Transverse colon (tissue), 4 donors: ENCODE data around the gene PCARE. TPM values are rescaled to one million over a fixed set of nuclear protein-coding genes. Genes with fewer than 3 reads are reported as not detected.

ENCODE experiments used
- DNase-seq: peaks from one replicate; pipeline ENCODE4 v3.0.0-alpha.2; 2019
- H3K27ac ChIP-seq, 4 donors: fragments of 200-600 bp; sonication (generic); 2 replicates each; pipeline ENCODE4 v1.5.1; 2016 to 2018; ENCODE audit warnings: inconsistent platforms in 4 of 4
- H3K27me3 ChIP-seq: fragments of 200-600 bp; sonication (generic); 2 replicates; pipeline ENCODE4 v1.5.1; 2017; ENCODE audit warnings: inconsistent platforms
- H3K36me3 ChIP-seq, 4 donors: fragments of 200-600 bp; sonication (generic); 2 replicates each; pipeline ENCODE4 v1.5.1; 2017 to 2019; ENCODE audit warnings: inconsistent platforms in 4 of 4
- H3K4me1 ChIP-seq, 4 donors: fragments of 200-600 bp; sonication (generic); 2 replicates each; pipeline ENCODE4 v1.5.1; 2017 to 2020; ENCODE audit warnings: inconsistent platforms in 4 of 4
- H3K4me3 ChIP-seq, 4 donors: fragments of 200-600 bp; sonication (generic); 1 replicate in 1 of 4; 2 replicates in 3 of 4; pipeline versions ENCODE4 v1.5.1 to v1.6.1; 2017 to 2019; ENCODE audit warnings: inconsistent platforms in 4 of 4
- H3K9me3 ChIP-seq, 2 donors: fragments of 200-600 bp; sonication (generic); 2 replicates each; pipeline ENCODE4 v1.5.1; 2017 to 2019; ENCODE audit warnings: inconsistent platforms in 2 of 2
- CTCF ChIP-seq, 5 experiments: fragments of 200-600 bp in 3 of 5; fragments of 450-650 bp in 2 of 5; sonication (generic) in 3 of 5; IDR thresholded peaks; 1 replicate in 2 of 5; 2 replicates in 3 of 5; pipeline ENCODE4 v1.5.1; 2016 to 2017; ENCODE audit warnings: antibody characterized with exemption in 5 of 5, inconsistent platforms in 3 of 5, mild to moderate bottlenecking in 2 of 5, moderate library complexity in 1 of 5
- EP300 ChIP-seq: sonication (generic); formaldehyde crosslinking; IDR thresholded peaks from one replicate; pipeline ENCODE4 v1.6.1; 2017; ENCODE audit warnings: antibody characterized with exemption, low read depth
- POLR2A ChIP-seq: fragments of 450-650 bp; IDR thresholded peaks from one replicate; pipeline ENCODE4 v1.6.1; 2016; ENCODE audit warnings: antibody characterized with exemption, mild to moderate bottlenecking, moderate library complexity
- POLR2AphosphoS5 ChIP-seq, 3 donors: sonication (generic); formaldehyde crosslinking; IDR thresholded peaks; one replicate each; pipeline ENCODE4 v1.6.1; 2016; ENCODE audit warnings: antibody characterized with exemption in 3 of 3
- WGBS, 2 donors: methylation state at CpG; one replicate each; pipeline ENCODE4 v1.1.5; 2018; ENCODE audit warnings: low coverage in 1 of 2; 5-methylcytosine and 5-hydroxymethylcytosine counted together
- in situ Hi-C, 4 donors: fragments of 200-750 bp; cut with MboI; loops; one replicate each; pipeline versions ENCODE4 v1.15.0 to v1.15.1; 2017; ENCODE audit warnings: low sequenced_read_pairs in 3 of 4, low pct_ligation_motif_present in 1 of 4, low pct_unique_long_range_greater_than_20kb in 1 of 4
- intact Hi-C: fragments of 100-400 bp; cut with DNase I; formaldehyde crosslinking; loops from one replicate; pipeline ENCODE4 v1.15.1; 2023; ENCODE audit warnings: low total_unique reads
- total RNA-seq, 4 donors: library from RNA; depleted of rRNA; stranded (reverse); fragments of >200 nt; gene quantifications; one replicate each; pipeline ENCODE4 v1.1.0, GENCODE V29; 2016

The PCARE gene
- total RNA-seq, 4 donors from 2014 or later = under 0.01 TPM; not detected in 3

- Histone ChIP-seq H3K9me3 (no peaks in the 10 kb centered on the region), H3K36me3 (no peaks in the 10 kb centered on the region), H3K4me3 (no peak overlapping the region), H3K27me3 (no peaks in the 10 kb centered on the region), H3K4me1 (no peaks in the 10 kb centered on the region), H3K27ac (no peak overlapping the region)
- WGBS, 2 donors = 88% methylated on average over 8 of the region's 8 CpGs; no CpG with 5 or more reads in 1 of the 2 donors
- intact Hi-C loops = no loop called here
- no peak for DNase-seq
- TF ChIP-seq EP300 (no peak), CTCF (IDR thresholded peaks at IDR 0.05) (no peak), POLR2A (no peak), POLR2AphosphoS5 (IDR thresholded peaks at IDR 0.05) (no peak)
- in situ Hi-C loops = no loop called here
Observed at GRCh38 chr2:29050591-29050990, 23.7 kb downstream of the PCARE start.

GRCh38 chr2:29047083-29047845 lies 27.1 kb downstream of the PCARE start:
- H3K27me3 ChIP-seq = no peaks in the 10 kb centered on the region
- no peak for DNase-seq
- H3K4me3 ChIP-seq = no peak overlapping the region
- 84 to 91% methylated on average over 4 to 9 of the region's 9 CpGs for WGBS, 2 donors
- H3K36me3 ChIP-seq = no peaks in the 10 kb centered on the region
- in situ Hi-C loops (no loop called here), intact Hi-C loops (no loop called here)
- TF ChIP-seq POLR2AphosphoS5 (IDR thresholded peaks at IDR 0.05) (no peak), EP300 (no peak), CTCF (IDR thresholded peaks at IDR 0.05) (no peak), POLR2A (no peak)
- H3K9me3 ChIP-seq = no peaks in the 10 kb centered on the region
- no peak overlapping the region for H3K27ac ChIP-seq
- H3K4me1 ChIP-seq = no peaks in the 10 kb centered on the region

- in situ Hi-C loops = no loop called here
- WGBS, 2 donors = 90% methylated on average over 2 of the region's 2 CpGs; no CpG with 5 or more reads in 1 of the 2 donors
- Histone ChIP-seq H3K36me3 (no peaks in the 10 kb centered on the region), H3K4me3 (no peak overlapping the region), H3K27me3 (no peaks in the 10 kb centered on the region), H3K4me1 (no peaks in the 10 kb centered on the region), H3K9me3 (no peaks in the 10 kb centered on the region), H3K27ac (no peak overlapping the region)
- intact Hi-C loops = no loop called here
- no peak for TF ChIP-seq EP300
- TF ChIP-seq POLR2AphosphoS5 (IDR thresholded peaks at IDR 0.05) = no peak
- no peak for TF ChIP-seq CTCF (IDR thresholded peaks at IDR 0.05)
- DNase-seq = no peak
Observed at GRCh38 chr2:29046321-29046720, 28.0 kb downstream of the PCARE start.

GRCh38 chr2:29044459-29044858 lies 29.9 kb downstream of the PCARE start:
- 85% methylated on average over 4 of the region's 4 CpGs; no CpG with 5 or more reads in 1 of the 2 donors for WGBS, 2 donors
- intact Hi-C loops = no loop called here
- Histone ChIP-seq H3K9me3 (no peaks in the 10 kb centered on the region), H3K36me3 (no peaks in the 10 kb centered on the region), H3K4me3 (no peak overlapping the region), H3K27me3 (no peaks in the 10 kb centered on the region), H3K4me1 (peaks cover 0 to 8% (median 0%) of the 10 kb centered on the region in 4 donors), H3K27ac (no peak overlapping the region)
- no peak for DNase-seq
- TF ChIP-seq POLR2AphosphoS5 (IDR thresholded peaks at IDR 0.05) = no peak
- TF ChIP-seq EP300 = no peak
- TF ChIP-seq CTCF (IDR thresholded peaks at IDR 0.05) = no peak
- no peak for TF ChIP-seq POLR2A
- in situ Hi-C loops = no loop called here
